Esophagus muscularis mucosa (tissue), 4 donors: ENCODE results near the gene MN1. TPM values are rescaled to one million over a fixed set of nuclear protein-coding genes. Genes with fewer than 3 reads are reported as not detected.
A peak's percentile ranks its signal among the peaks of the same experiment; 100 is the strongest.

Source experiments
- DNase-seq: peaks from one replicate; pipeline ENCODE4 v3.0.0-alpha.2; 2017; ENCODE audit errors: extremely low spot score
- H3K27ac ChIP-seq, 4 donors: fragments of 200-600 bp; sonication (generic); replicated peaks in 1 of 4; 1 replicate in 3 of 4; 2 replicates in 1 of 4; pipeline ENCODE4 v1.5.1; 2016 to 2019; ENCODE audit warnings: mild to moderate bottlenecking in 1 of 4
- H3K27me3 ChIP-seq, 4 donors: fragments of 200-600 bp; sonication (generic); one replicate each; pipeline versions ENCODE4 v1.5.1 to v1.6.0; 2016 to 2019
- H3K36me3 ChIP-seq, 4 donors: fragments of 200-600 bp; sonication (generic); one replicate each; pipeline ENCODE4 v1.5.1; 2016 to 2019
- H3K4me1 ChIP-seq, 4 donors: fragments of 200-600 bp; sonication (generic); one replicate each; pipeline ENCODE4 v1.5.1; 2016 to 2019
- H3K4me3 ChIP-seq, 4 donors: fragments of 200-600 bp; sonication (generic); 1 replicate in 2 of 4; 2 replicates in 2 of 4; pipeline ENCODE4 v1.5.1; 2016 to 2019; ENCODE audit warnings: mild to moderate bottlenecking in 4 of 4, moderate library complexity in 1 of 4
- H3K9me3 ChIP-seq, 4 donors: fragments of 200-600 bp; sonication (generic); 1 replicate in 3 of 4; 2 replicates in 1 of 4; pipeline ENCODE4 v1.5.1; 2016 to 2019
- CTCF ChIP-seq, 3 experiments: fragments of 200-600 bp in 2 of 3; fragments of 450-650 bp in 1 of 3; sonication (generic) in 2 of 3; IDR thresholded peaks; one replicate each; pipeline ENCODE4 v1.5.1; 2017 to 2019; ENCODE audit warnings: antibody characterized with exemption in 3 of 3, mild to moderate bottlenecking in 2 of 3, moderate library complexity in 1 of 3
- EP300 ChIP-seq: sonication (generic); formaldehyde crosslinking; IDR thresholded peaks from one replicate; pipeline ENCODE4 v1.6.1; 2017; ENCODE audit warnings: antibody characterized with exemption
- POLR2A ChIP-seq: fragments of 450-650 bp; IDR thresholded peaks from one replicate; pipeline ENCODE4 v1.6.1; 2017; ENCODE audit warnings: antibody characterized with exemption, moderate library complexity, mild to moderate bottlenecking, low read depth
- POLR2AphosphoS5 ChIP-seq, 2 donors: sonication (generic); formaldehyde crosslinking; IDR thresholded peaks; one replicate each; pipeline ENCODE4 v1.6.1; 2017; ENCODE audit warnings: antibody characterized with exemption in 2 of 2
- WGBS: methylation state at CpG from one replicate; pipeline ENCODE4 v1.1.5; 2018; 5-methylcytosine and 5-hydroxymethylcytosine counted together
- intact Hi-C: fragments of 100-400 bp; cut with DNase I; formaldehyde crosslinking; loops from one replicate; pipeline ENCODE4 v1.15.1; 2023
- total RNA-seq, 4 donors: library from RNA; depleted of rRNA; stranded (reverse); fragments of >200 nt; gene quantifications; one replicate each; pipeline versions ENCODE4 v1.1.0 to v1.2.1, GENCODE V29; 2016

The MN1 gene
- total RNA-seq, 4 donors from 2014 or later, result 16.2 to 47.3 (median 29.0) TPM

DNA sequence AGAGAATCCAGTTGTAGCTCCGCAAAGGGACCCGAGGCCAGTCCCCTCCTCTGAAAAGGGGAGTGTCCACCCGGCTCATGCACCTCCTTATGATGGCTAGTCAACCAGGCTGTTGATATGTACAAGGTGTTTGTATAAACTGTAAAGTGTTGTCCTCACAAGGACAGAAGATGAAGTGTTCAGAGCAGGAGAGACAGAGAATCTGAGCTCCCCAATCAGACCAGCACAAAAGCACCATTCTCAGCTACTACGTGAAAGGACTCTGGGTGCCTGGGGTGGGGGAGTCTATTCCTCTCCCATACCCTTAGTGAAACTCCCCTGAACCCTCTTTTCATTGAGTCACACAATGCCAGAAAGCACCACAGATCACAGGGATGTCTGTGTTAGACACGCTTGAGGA, 49.4 kb downstream of the MN1 start:
- Histone ChIP-seq H3K27ac (peak overlapping the region; percentile 73 to 80 (median 77)), H3K4me1 (peaks cover 44 to 97% (median 80%) of the 10 kb centered on the region in 4 donors), H3K4me3 (no peak overlapping the region), H3K36me3 (no peaks in the 10 kb centered on the region), H3K27me3 (no peaks in the 10 kb centered on the region), H3K9me3 (no peaks in the 10 kb centered on the region)
- 89% methylated on average over 4 of the region's 5 CpGs for WGBS
- TF ChIP-seq CTCF (IDR thresholded peaks at IDR 0.05), result no peak
- TF ChIP-seq POLR2A, result no peak
- TF ChIP-seq EP300, result no peak
- TF ChIP-seq POLR2AphosphoS5 (IDR thresholded peaks at IDR 0.05), result no peak
- no peak for DNase-seq
- intact Hi-C loops, result no loop called here

DNA sequence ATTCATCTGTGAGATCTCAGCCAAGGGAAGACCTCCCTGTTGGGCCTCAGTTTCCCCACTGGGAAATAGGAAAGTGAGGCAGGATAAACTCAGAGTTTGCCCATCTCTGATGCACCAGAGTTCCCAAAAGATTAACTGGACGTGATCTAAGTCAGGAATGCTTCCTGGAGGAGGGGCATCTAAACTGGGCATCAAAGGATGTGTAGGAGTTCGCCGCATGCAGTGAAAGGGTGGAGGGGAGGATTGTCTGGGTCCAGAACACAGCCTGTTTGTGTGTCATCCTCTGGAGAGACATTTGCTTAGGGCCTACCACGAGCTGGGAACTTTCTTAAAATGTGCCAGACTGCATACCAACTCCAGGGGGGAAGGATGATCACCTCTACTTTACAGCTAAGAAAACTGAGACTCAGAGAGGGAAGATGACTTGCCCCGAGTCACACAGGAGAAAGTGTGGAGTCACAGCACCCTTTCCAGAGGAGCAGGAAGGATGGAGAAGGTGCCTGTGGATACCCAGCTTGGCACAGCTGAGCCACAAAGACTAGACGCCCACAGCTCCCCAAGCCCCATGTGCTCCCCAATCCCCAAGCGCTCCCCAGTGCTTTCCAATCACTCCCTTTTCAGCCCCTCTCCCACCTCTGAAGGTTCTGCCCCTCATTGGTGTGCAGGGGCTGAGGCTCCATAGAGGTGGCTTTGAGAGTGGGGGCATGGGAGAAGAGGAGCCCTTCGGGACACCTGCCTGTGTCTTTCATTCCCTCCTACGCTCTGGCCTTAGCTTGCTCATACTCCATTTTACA, 50.1 kb downstream of the MN1 start:
- no peaks in the 10 kb centered on the region for H3K27me3 ChIP-seq
- TF ChIP-seq EP300, result no peak
- no peak for TF ChIP-seq POLR2A
- TF ChIP-seq POLR2AphosphoS5 (IDR thresholded peaks at IDR 0.05), result no peak
- no peak for TF ChIP-seq CTCF (IDR thresholded peaks at IDR 0.05)
- no peaks in the 10 kb centered on the region for H3K36me3 ChIP-seq
- no peak overlapping the region for H3K4me3 ChIP-seq
- no peak for DNase-seq
- peak overlapping the region; percentile 73 to 80 (median 77) for H3K27ac ChIP-seq
- H3K9me3 ChIP-seq, result no peaks in the 10 kb centered on the region
- peaks cover 44 to 93% (median 78%) of the 10 kb centered on the region in 4 donors for H3K4me1 ChIP-seq
- 89% methylated on average over 9 of the region's 9 CpGs for WGBS
- intact Hi-C loops, result no loop called here

DNA sequence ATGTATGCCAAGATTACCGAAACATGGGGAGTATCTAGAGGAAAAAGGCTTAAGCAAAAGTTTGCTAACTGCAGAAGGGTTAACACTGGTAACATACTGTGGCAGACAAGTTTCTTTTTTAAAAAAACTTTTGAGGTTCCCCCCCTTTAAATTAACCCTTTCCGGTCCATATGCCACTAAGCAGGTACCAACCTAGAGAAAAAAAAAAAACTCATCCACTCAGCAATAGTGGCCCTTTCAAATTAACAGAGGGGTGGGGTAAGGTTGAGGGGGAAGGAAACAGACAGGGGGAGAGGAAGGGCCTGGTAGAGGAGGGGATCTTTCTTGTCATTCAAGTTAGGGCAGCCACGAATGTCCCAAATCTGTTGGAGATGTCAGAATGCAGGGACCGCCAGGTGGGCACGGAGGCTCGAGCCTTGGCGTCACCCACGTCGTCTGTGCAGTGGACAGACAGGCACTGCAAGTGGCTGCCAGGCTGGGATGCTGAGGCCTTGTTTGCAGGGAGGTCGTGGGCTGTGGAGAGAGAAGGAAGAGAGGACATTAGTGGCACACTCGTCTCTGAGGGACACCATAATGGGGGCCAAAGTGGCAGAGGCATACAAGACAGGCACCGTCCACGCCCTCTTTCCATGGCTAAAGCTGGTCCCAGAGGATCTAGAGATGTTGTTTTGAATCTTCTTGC, 50.8 kb downstream of the MN1 start:
- Histone ChIP-seq H3K36me3 (no peaks in the 10 kb centered on the region), H3K4me1 (peaks cover 44 to 85% (median 71%) of the 10 kb centered on the region in 4 donors), H3K27me3 (no peaks in the 10 kb centered on the region), H3K4me3 (no peak overlapping the region), H3K27ac (peak overlapping the region; percentile 73 to 80 (median 77)), H3K9me3 (no peaks in the 10 kb centered on the region)
- intact Hi-C loops, result no loop called here
- TF ChIP-seq CTCF (IDR thresholded peaks at IDR 0.05) (no peak), POLR2A (no peak), POLR2AphosphoS5 (IDR thresholded peaks at IDR 0.05) (no peak), EP300 (no peak)
- DNase-seq, result no peak
- WGBS, result 55% methylated on average over 13 of the region's 13 CpGs

- Histone ChIP-seq H3K9me3 (no peaks in the 10 kb centered on the region), H3K4me1 (peaks cover 44 to 75% (median 63%) of the 10 kb centered on the region in 4 donors), H3K4me3 (no peak overlapping the region), H3K27me3 (no peaks in the 10 kb centered on the region), H3K27ac (peak overlapping the region; percentile 73 to 80 (median 77)), H3K36me3 (no peaks in the 10 kb centered on the region)
- no peak for DNase-seq
- WGBS, result 46% methylated on average over 11 of the region's 11 CpGs
- no peak for TF ChIP-seq EP300
- peak; percentile 10 to 73 for TF ChIP-seq POLR2AphosphoS5 (IDR thresholded peaks at IDR 0.05)
- intact Hi-C loops, result no loop called here
Observed at GRCh38 chr22:27749597-27750225, 51.8 kb downstream of the MN1 start.

- no peak for DNase-seq
- Histone ChIP-seq H3K27ac (peak overlapping the region; percentile 73 to 80 (median 77)), H3K36me3 (no peaks in the 10 kb centered on the region), H3K27me3 (no peaks in the 10 kb centered on the region), H3K4me1 (peaks cover 40 to 66% (median 54%) of the 10 kb centered on the region in 4 donors), H3K4me3 (peak overlapping the region in 3 of 4 donors; percentile 9 to 27 (median 10)), H3K9me3 (no peaks in the 10 kb centered on the region)
- TF ChIP-seq CTCF (IDR thresholded peaks at IDR 0.05) (no peak), POLR2AphosphoS5 (IDR thresholded peaks at IDR 0.05) (peak in 1 of 2 donors; percentile 27)
- intact Hi-C loops, result no loop called here
- WGBS, result 16% methylated on average over 11 of the region's 11 CpGs
Observed at GRCh38 chr22:27748751-27749191, 52.8 kb downstream of the MN1 start.
